NB4 (cell line): ENCODE measurements around the gene BACH2.

Experiments
- CTCF ChIP-seq: IDR thresholded peaks from one replicate; pipeline ENCODE4 v1.5.1; 2012; ENCODE audit warnings: low read depth, low read length
- MYC ChIP-seq: IDR thresholded peaks from 2 replicates; pipeline ENCODE4 v1.6.1; 2011; ENCODE audit warnings: low read depth, low read length
- POLR2A ChIP-seq: IDR thresholded peaks from 2 replicates; pipeline ENCODE4 v1.6.1; 2011; ENCODE audit warnings: mild to moderate bottlenecking; ENCODE audit not compliant: insufficient read length; ENCODE audit errors: extremely low read depth

GRCh38 chr6:90062051-90062450 is 234.6 kb downstream of the BACH2 start:
- TF ChIP-seq CTCF (no peak), MYC (no peak), POLR2A (no peak)
